PFSK-1 (cell line): ENCODE measurements around the gene NRXN3.

Experiments
- FOXP2 ChIP-seq: optimal IDR thresholded peaks from 2 replicates; pipeline ENCODE3; 2011; ENCODE audit warnings: borderline replicate concordance, control low read depth, inconsistent platforms; ENCODE audit not compliant: insufficient read depth; ENCODE audit errors: extremely low read length, extremely low read depth
- POLR2AphosphoS5 ChIP-seq: IDR thresholded peaks from 2 replicates; pipeline ENCODE4 v1.6.1; 2012; ENCODE audit warnings: low read depth, mild to moderate bottlenecking, control low read depth, low read length, moderate library complexity
- SIN3A ChIP-seq: IDR thresholded peaks from 2 replicates; pipeline ENCODE4 v1.6.1; 2012; ENCODE audit warnings: mild to moderate bottlenecking, low read length, moderate library complexity, borderline replicate concordance; ENCODE audit not compliant: insufficient read depth
- TAF1 ChIP-seq: IDR thresholded peaks from 2 replicates; pipeline ENCODE4 v1.6.1; 2012; ENCODE audit warnings: low read length, control low read depth, borderline replicate concordance; ENCODE audit not compliant: insufficient read depth
- TF ChIP-seq, protein P1 (sequence below), 2 experiments: IDR thresholded peaks; 2 replicates each; pipeline versions ENCODE4 v1.6.1 to v1.8.0; 2011 to 2012; ENCODE audit warnings: low read depth in 2 of 2, low read length in 2 of 2, control low read depth in 1 of 2, inconsistent platforms in 1 of 2, mild to moderate bottlenecking in 1 of 2, moderate library complexity in 1 of 2; ENCODE audit not compliant: insufficient read depth in 1 of 2

Gene NRXN3

DNA sequence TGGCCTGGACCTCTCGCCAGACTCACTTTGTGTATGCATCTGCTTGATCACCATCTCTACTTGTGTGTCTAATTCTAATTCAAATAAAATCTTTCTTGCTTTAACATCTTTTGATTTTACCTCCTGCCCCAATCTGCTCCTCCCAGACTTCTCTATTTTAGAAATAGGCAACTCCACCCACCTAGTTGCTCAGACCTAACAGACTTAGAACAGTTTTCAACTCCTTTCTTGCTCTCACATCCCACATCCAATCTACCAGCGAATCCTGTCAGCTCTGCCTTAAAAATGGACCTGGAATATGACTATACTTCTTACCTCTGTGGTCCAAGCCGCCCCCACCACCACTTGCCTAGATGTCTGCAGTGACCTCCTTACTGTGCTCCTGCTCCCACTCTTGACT, 18.7 kb downstream of the NRXN3 start:
- TF ChIP-seq, protein P1, sequence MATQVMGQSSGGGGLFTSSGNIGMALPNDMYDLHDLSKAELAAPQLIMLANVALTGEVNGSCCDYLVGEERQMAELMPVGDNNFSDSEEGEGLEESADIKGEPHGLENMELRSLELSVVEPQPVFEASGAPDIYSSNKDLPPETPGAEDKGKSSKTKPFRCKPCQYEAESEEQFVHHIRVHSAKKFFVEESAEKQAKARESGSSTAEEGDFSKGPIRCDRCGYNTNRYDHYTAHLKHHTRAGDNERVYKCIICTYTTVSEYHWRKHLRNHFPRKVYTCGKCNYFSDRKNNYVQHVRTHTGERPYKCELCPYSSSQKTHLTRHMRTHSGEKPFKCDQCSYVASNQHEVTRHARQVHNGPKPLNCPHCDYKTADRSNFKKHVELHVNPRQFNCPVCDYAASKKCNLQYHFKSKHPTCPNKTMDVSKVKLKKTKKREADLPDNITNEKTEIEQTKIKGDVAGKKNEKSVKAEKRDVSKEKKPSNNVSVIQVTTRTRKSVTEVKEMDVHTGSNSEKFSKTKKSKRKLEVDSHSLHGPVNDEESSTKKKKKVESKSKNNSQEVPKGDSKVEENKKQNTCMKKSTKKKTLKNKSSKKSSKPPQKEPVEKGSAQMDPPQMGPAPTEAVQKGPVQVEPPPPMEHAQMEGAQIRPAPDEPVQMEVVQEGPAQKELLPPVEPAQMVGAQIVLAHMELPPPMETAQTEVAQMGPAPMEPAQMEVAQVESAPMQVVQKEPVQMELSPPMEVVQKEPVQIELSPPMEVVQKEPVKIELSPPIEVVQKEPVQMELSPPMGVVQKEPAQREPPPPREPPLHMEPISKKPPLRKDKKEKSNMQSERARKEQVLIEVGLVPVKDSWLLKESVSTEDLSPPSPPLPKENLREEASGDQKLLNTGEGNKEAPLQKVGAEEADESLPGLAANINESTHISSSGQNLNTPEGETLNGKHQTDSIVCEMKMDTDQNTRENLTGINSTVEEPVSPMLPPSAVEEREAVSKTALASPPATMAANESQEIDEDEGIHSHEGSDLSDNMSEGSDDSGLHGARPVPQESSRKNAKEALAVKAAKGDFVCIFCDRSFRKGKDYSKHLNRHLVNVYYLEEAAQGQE (IDR thresholded peaks at IDR 0.05; ENCODE audit: insufficient read depth in 1 of 2, low read depth in 2 of 2, low read length in 2 of 2), result no peak
- TF ChIP-seq POLR2AphosphoS5 (no peak), SIN3A (no peak), TAF1 (no peak), FOXP2 (no peak)

DNA sequence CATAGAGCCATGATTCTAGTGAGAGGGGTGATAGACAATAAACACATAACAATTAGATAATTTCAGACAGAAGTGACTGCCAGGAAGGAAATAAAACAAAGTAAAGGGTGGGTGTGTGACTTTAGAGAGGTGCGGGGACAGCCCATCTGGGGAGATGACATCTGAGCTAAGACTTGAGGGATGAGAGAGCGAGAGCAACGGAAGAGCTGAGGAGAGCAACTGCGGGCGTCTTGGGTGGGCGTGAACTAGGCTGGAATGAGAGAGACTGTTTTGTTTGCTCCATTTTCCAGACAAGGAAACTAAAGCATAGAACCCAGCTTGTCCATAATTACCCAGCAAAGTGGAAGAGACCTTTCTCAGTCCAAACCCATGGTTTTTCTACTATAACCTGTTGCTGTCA, 25.3 kb downstream of the NRXN3 start:
- no peak for TF ChIP-seq TAF1
- no peak for TF ChIP-seq FOXP2
- TF ChIP-seq, protein P1 (IDR thresholded peaks at IDR 0.05; ENCODE audit: insufficient read depth in 1 of 2, low read depth in 2 of 2, low read length in 2 of 2), result no peak
- TF ChIP-seq POLR2AphosphoS5, result no peak
- no peak for TF ChIP-seq SIN3A

DNA sequence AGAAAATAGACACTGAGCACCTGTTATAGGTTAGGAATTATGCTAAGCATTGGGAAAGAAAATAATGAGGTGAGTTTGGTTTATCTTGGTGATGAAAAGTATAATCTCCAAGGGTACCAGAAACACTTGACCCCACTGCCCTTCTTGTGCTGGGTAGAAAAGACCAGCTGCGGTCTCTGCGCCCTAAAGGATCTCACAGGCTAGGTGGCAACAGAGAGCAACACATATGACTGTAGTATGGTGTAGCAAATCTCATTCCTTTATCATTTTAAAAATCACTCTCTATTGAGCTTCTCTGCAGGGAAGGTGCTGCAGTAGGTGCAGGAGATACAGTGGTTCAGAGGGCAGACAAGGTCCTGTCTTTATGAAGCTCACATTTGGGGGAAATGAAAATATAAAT, 26.1 kb downstream of the NRXN3 start:
- TF ChIP-seq TAF1 (no peak), SIN3A (no peak), POLR2AphosphoS5 (no peak), FOXP2 (no peak)
- TF ChIP-seq, protein P1 (IDR thresholded peaks at IDR 0.05; ENCODE audit: insufficient read depth in 1 of 2, low read depth in 2 of 2, low read length in 2 of 2), result no peak

DNA sequence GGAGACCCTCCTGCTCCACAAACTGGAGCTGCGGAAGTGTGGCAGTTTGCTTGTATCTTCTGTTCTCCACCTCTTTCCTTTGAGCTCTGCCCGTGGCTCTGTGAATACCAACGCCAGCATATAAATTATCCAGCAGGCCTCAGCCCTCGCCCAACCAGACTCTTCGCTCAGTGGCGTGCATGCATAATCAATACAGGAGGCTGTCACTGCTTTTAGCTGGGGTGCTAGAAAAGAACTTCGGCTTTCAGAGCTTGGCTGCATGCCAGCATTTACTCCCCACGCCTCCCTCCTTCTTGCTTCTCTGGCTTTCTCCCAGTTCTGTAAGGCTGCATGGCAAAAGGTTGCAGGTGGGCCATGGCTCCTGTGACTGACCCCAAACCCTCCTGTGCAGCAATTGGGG, 26.9 kb downstream of the NRXN3 start:
- TF ChIP-seq FOXP2 (no peak), SIN3A (no peak), POLR2AphosphoS5 (no peak), TAF1 (no peak)
- TF ChIP-seq, protein P1 (IDR thresholded peaks at IDR 0.05; ENCODE audit: insufficient read depth in 1 of 2, low read depth in 2 of 2, low read length in 2 of 2), result no peak

DNA sequence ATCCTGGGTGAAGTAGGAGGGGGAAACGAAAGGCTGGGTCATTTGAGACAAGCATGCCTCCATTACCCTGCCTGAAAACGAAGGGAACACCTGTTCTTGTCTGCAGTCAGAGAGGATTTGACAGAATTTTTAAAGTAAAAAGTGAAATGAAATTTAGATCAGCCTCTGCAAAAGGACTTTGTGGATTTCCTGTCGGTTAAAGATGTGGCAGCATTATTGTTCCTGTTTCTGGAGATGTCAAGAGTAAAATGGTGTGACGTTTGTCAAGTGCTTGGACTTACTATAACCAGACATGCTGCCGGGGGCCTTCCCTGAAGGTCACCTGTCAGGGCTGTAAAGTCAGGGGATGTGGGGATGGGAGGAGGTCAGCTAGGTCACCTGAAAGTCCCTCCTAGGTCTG, 32.0 kb downstream of the NRXN3 start:
- TF ChIP-seq POLR2AphosphoS5 (no peak), TAF1 (no peak), SIN3A (no peak), FOXP2 (no peak)
- TF ChIP-seq, protein P1 (IDR thresholded peaks at IDR 0.05; ENCODE audit: insufficient read depth in 1 of 2, low read depth in 2 of 2, low read length in 2 of 2), result no peak
